KBM-7 (cell line): ENCODE data around the gene SPATA12.

Source experiments
- DNase-seq: peaks from one replicate; pipeline ENCODE4 v3.0.0-alpha.2; 2015
- in situ Hi-C: fragments of 300-500 bp; cut with MboI; formaldehyde crosslinking; loops from 2 replicates; pipeline ENCODE4 v1.14.3; 2020; ENCODE audit warnings: low sequenced_read_pairs, low pct_unique_long_range_greater_than_20kb, mixed read lengths

The SPATA12 gene

DNA sequence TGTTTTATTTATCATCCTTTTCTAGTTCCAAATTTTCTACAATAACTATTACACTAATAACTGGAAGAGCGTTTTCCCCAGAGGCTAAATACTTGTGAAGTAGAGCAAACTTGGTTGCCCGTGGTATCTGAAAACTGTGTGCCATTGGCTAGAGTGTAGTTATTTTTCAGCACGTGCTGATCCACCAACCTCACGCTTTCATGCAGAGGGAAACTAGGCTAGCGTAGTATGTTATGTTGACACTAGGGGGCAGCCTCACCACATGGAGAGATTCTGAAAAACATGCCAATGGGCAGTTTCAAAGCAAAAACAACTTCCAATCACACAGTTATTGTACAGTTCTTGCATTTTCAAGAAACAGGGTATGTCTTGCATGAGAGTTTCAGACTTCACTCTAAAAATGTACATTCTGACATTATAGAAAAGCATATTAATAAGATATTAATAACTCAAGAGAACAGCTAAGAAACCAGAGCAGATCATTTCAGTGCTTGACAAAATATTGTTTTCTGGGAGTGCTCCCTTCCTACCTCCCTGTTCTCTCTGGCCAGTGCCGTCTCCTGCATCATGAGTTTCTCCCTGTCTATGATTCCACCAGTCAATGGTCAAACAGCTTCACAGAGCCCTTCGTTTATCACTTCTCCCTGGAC is 39.7 kb downstream of the SPATA12 start:
- in situ Hi-C loops = no loop called here
- DNase-seq = peak; percentile 90

GRCh38 chr3:57105585-57105984 is 45.1 kb downstream of the SPATA12 start:
- in situ Hi-C loops = no loop called here
- no peak for DNase-seq

DNA sequence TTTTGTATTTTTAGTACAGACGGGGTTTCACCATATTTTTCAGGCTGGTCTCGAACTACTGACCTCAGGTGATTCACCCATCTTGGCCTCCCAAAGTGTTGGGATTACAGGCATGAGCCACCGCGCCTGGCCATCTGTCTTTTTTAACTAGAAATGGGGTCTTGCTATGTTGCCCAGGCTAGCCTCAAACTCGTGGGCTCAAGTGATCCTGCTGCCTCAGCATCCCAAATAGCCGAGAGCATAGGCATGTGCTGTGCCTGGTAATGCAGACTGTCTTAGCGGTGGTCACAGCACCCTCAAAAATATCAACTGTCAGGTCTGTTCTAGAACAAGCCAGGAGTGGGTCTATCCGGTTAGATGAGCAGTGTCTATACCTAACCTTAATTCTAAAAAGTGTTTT is 48.2 kb downstream of the SPATA12 start:
- in situ Hi-C loops = no loop called here
- DNase-seq = no peak

DNA sequence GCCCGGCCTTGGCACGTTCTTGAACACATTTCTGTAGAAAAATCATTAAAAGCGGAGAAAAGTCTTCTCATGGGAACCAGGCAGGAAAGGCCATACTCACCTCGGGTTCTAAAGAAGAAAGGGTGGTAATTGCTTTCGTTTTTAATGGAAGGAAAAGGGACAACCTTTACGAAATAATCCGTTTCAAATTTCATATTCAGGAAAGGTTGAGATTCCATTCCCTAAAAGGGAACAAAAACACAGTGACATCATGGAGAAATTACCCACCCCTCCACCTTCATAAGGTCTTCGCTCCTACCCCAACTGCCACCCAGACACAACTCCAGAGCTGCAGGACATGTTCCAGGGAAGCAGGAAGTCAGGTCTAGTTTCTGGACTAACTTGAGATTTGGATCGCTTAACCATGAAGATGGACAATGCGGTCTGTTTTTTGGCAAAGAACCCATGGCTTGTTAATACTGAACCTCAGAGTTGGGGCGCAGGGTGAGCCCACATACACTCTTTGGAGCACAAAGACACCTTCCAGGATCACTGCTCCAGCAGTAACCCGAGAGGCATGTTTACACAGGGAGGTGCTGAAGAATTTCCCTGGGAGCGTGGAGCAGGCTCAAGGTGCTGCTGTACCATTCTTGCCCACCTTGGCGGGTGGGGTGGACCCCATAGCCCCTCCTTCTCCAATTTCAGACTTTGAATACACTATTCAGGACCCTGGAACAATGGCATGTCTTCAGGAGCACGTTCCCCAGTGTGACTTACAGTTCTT is 49.2 kb downstream of the SPATA12 start:
- no peak for DNase-seq
- in situ Hi-C loops = no loop called here

DNA sequence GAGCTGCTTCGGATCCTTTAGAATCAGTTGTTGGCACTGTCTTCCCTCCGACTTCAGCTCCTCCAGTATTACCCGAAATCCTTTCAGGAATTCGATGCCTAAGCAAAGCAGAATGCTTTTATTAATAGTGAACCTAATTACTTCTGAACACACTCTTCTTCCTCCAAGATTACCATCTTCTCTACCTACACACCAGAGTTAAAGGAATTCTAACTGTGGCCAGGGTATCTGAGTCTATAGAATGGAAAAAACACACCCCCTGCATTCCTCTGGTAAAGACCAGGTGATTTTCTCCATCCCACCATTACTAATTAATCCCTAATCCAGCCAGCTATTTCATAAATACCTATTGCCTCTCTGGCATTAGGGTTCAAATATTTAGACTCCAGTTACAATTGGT is 49.8 kb downstream of the SPATA12 start:
- in situ Hi-C loops = no loop called here
- no peak for DNase-seq

DNA sequence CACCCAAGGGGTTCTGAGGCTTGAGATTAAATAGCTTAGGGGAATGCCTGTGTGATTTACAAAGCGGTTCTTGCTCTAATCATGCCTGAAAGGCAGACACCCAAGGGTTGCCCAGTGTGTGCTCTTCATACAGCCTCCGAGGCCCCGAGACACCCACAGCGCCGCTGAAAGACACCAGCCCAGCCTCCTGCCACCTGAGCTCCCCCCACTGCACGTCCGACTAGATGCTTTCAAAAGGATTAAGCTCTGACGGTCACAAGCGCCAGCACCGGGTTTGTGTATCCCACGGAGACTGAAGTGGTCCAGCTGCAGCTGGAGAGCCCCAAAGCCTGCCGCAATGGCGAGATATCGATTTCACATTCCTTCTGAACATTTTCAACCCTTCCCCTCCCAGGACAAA is 50.3 kb downstream of the SPATA12 start:
- in situ Hi-C loops = no loop called here
- DNase-seq = no peak

DNA sequence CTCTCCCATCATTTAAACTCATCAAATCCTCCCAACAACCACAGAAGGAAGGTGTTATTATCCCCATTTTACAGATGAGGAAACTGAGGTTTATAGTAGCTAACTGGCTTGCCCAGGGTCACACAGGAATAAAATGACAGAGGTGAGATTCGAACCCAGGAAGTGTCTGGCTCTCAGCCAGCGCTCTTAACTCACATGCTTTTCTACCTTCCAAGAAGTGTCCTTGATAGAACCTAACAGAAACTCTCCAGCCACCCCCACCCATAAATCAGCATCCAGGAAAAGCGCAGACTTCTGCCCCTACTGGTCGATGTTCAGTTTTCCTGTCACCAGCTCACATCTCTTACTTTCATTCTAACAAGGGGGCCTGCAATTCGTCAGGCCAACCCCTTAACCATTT is 51.7 kb downstream of the SPATA12 start:
- in situ Hi-C loops = no loop called here
- DNase-seq = peak; percentile 56

DNA sequence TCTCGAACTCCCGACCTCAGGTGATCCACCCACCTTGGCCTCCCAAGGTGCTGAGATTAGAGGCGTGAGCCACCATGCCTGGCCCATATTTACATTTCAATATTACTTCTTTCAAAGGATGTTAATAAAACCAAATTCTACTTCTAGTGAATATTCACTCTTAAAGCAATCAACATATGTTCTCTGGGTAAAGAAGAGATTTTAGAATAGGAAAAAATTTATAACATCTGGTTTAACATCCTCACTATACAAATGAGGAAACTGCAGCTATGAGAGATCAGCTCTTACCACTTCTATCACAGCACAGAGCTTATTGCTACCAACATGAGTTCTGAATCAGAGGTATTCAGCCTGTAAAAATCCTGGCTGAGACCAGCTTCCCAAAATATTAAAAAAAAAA is 56.0 kb downstream of the SPATA12 start:
- in situ Hi-C loops = no loop called here
- no peak for DNase-seq

DNA sequence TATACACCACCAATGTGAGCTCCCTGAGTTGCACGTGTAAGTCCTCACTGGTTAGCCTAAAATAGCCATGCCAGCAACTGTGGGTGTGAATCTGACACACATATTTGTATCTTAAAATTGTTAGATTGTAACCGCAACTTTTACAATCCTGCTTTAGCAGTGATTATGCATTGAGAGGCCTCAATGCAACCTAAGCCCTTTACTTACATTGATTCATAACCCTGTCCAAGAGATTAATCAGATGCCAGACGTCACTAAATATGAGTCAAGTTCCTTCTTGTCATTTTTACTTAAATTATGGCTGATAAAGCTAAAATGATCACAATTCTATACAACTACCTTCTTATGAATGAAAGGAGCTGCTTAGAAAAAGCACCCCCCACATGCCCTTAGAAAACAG is 57.8 kb downstream of the SPATA12 start:
- in situ Hi-C loops = no loop called here
- no peak for DNase-seq

DNA sequence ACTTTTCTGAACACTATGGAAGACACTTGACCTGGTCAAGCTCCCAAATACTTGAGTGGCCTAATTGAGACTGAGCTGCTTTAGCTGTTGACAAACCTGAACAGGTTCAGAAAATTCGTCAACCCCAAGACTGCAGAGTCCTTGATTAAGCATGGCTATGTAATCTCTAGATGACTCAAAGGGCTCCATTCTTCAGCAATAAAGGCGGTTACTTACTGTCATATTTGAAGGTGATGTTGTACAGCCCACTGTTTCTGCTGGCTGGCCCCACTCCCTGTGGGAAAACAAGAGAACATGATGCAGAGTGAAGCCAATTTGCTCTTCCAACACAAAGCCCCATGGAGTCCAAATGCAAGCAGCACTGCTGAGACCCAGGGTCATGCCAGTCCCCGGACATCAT is 59.6 kb downstream of the SPATA12 start:
- DNase-seq = no peak
- in situ Hi-C loops = no loop called here

- DNase-seq = no peak
- in situ Hi-C loops = no loop called here
Measured at GRCh38 chr3:57120451-57121174, 60.1 kb downstream of the SPATA12 start.
